Testis (tissue), 2 donors: ENCODE results near the gene NMB.

ENCODE experiments used
- POLR2A ChIP-seq: fragments of 450-650 bp; IDR thresholded peaks from one replicate; pipeline ENCODE4 v1.6.1; 2017; ENCODE audit warnings: antibody characterized with exemption, mild to moderate bottlenecking, moderate library complexity
- TF ChIP-seq, protein P1 (sequence below), 3 experiments: fragments of 450-650 bp in 2 of 3; fragments of 200-600 bp in 1 of 3; sonication (generic) in 1 of 3; IDR thresholded peaks; one replicate each; pipeline ENCODE4 v1.5.1; 2016 to 2019; ENCODE audit warnings: antibody characterized with exemption in 3 of 3, mild to moderate bottlenecking in 2 of 3, moderate library complexity in 1 of 3

- TF ChIP-seq, protein P1, sequence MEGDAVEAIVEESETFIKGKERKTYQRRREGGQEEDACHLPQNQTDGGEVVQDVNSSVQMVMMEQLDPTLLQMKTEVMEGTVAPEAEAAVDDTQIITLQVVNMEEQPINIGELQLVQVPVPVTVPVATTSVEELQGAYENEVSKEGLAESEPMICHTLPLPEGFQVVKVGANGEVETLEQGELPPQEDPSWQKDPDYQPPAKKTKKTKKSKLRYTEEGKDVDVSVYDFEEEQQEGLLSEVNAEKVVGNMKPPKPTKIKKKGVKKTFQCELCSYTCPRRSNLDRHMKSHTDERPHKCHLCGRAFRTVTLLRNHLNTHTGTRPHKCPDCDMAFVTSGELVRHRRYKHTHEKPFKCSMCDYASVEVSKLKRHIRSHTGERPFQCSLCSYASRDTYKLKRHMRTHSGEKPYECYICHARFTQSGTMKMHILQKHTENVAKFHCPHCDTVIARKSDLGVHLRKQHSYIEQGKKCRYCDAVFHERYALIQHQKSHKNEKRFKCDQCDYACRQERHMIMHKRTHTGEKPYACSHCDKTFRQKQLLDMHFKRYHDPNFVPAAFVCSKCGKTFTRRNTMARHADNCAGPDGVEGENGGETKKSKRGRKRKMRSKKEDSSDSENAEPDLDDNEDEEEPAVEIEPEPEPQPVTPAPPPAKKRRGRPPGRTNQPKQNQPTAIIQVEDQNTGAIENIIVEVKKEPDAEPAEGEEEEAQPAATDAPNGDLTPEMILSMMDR (IDR thresholded peaks at IDR 0.05) = no peak
- no peak for TF ChIP-seq POLR2A
These were observed 52.5 kb downstream of the NMB start for GRCh38 chr15:84605554-84605882.
